K562 (cell line): Measurements from ENCODE around the gene GLOD4. TPM values are rescaled to one million over a fixed set of nuclear protein-coding genes. Genes with fewer than 3 reads are reported as not detected.
"Not testable (repeated sequence)": the region's sequence is repeated elsewhere in the genome, so short reads cannot be mapped to it uniquely, and the experiment has no call there.

Source experiments
- ATAC-seq: fragments of 200-7000 bp; cut with Tn5 transposase; 3 replicates; pipeline ENCODE4 v1.9.1; 2020; ENCODE audit warnings: moderate library complexity
- BruUV-seq: library from RNA; stranded (reverse); fragments of 400-500 nt; replicated peaks from 2 replicates; lab custom pipeline; 2021; lab: Mats Ljungman, UMichigan
- CTCF ChIA-PET: fragments of 300-600 bp; formaldehyde crosslinking; extraction: SDS; loops from one replicate; lab custom pipeline; 2021; ENCODE audit warnings: low intra/inter-chr PET ratio; lab: Yijun Ruan, JAX
- POLR2A ChIA-PET: fragments of 300-600, 350-650 bp; sonication (Branson Sonifier 250); formaldehyde crosslinking; extraction: SDS; loops from one replicate; lab custom pipeline; 2021; ENCODE audit warnings: antibody characterized with exemption, inconsistent platforms; lab: Yijun Ruan, JAX
- DNase-seq, 4 experiments: peaks; one replicate each; pipeline versions ENCODE4 v3.0.0 to v3.0.0-alpha.2; 2011 to 2018; ENCODE audit warnings: low spot score in 3 of 4, mixed read lengths in 3 of 4; ENCODE audit errors: extremely low read depth in 1 of 4
- FAIRE-seq: peaks from 2 replicates; lab custom pipeline; 2011; peaks lifted over from hg19 to GRCh38; lab: Jason Lieb, UNC
- H2AFZ ChIP-seq: 2 replicates; pipeline ENCODE4 v1.6.0; 2011; ENCODE audit warnings: low read depth, low read length, control low read depth, inconsistent platforms
- H3K27ac ChIP-seq: fragments of 200-600 bp; 3 replicates; pipeline ENCODE4 v1.8.0; 2011; ENCODE audit warnings: low read depth, mild to moderate bottlenecking, control low read depth, inconsistent platforms, low read length, moderate library complexity, mixed read lengths; ENCODE audit errors: extremely low read depth
- H3K27me3 ChIP-seq, 2 experiments: fragments of 300-600 bp in 1 of 2; 2 replicates in 1 of 2; 3 replicates in 1 of 2; pipeline versions ENCODE4 v1.6.0 to v1.8.0; 2011; ENCODE audit warnings: inconsistent platforms in 2 of 2, low read length in 2 of 2, mild to moderate bottlenecking in 1 of 2, mixed read lengths in 1 of 2, moderate library complexity in 1 of 2; ENCODE audit not compliant: control insufficient read depth in 2 of 2, insufficient read depth in 2 of 2
- H3K36me3 ChIP-seq: fragments of 300-600 bp; 3 replicates; pipeline ENCODE4 v1.8.0; 2011; ENCODE audit warnings: mild to moderate bottlenecking, low read length, inconsistent platforms; ENCODE audit not compliant: control insufficient read depth, insufficient read depth
- H3K4me1 ChIP-seq, 2 experiments: fragments of 200-600 bp in 1 of 2; replicated peaks in 1 of 2; 2 replicates in 1 of 2; 3 replicates in 1 of 2; pipeline versions ENCODE4 v1.5.1 to v1.8.0; 2011; ENCODE audit warnings: inconsistent platforms in 2 of 2, low read length in 2 of 2, mild to moderate bottlenecking in 1 of 2, mixed read lengths in 1 of 2, moderate library complexity in 1 of 2; ENCODE audit not compliant: control insufficient read depth in 2 of 2, insufficient read depth in 2 of 2
- H3K4me2 ChIP-seq: 2 replicates; pipeline ENCODE4 v1.6.1; 2011; ENCODE audit warnings: low read length, control low read depth, inconsistent platforms, mixed read lengths; ENCODE audit not compliant: insufficient read depth
- H3K4me3 ChIP-seq: fragments of 200-600 bp; sonication (generic), shearing (Covaris generic); 2 replicates; pipeline ENCODE4 v1.5.1; 2016; ENCODE audit warnings: control low read depth, inconsistent platforms
- H3K79me2 ChIP-seq: fragments of 200-600 bp; 3 replicates; pipeline ENCODE4 v1.8.0; 2011; ENCODE audit warnings: low read length, inconsistent platforms; ENCODE audit not compliant: control insufficient read depth, insufficient read depth
- H3K9ac ChIP-seq, 2 experiments: 2 replicates each; pipeline versions ENCODE4 v1.6.0 to v1.6.1; 2011; ENCODE audit warnings: low read depth in 2 of 2, low read length in 2 of 2, control low read depth in 1 of 2, inconsistent platforms in 1 of 2, mild to moderate bottlenecking in 1 of 2, mixed read lengths in 1 of 2; ENCODE audit not compliant: insufficient read depth in 1 of 2
- H3K9me1 ChIP-seq: one replicate; pipeline ENCODE4 v1.6.0; 2011; ENCODE audit warnings: inconsistent platforms, mild to moderate bottlenecking, low read length, moderate library complexity; ENCODE audit not compliant: control insufficient read depth, insufficient read depth
- H3K9me3 ChIP-seq: replicated peaks from 2 replicates; pipeline ENCODE4 v1.5.1; 2011; ENCODE audit warnings: low read depth, low read length, inconsistent platforms; ENCODE audit not compliant: control insufficient read depth, insufficient read depth
- H4K20me1 ChIP-seq: replicated peaks from 2 replicates; pipeline ENCODE4 v1.6.1; 2011; ENCODE audit warnings: low read length, inconsistent platforms, mixed read lengths; ENCODE audit not compliant: control insufficient read depth, insufficient read depth
- HDAC8 ChIP-seq: fragments of 450-650 bp; IDR thresholded peaks from 2 replicates; pipeline ENCODE4 v1.6.1; 2016; ENCODE audit warnings: mild to moderate bottlenecking, missing genetic modification characterization, moderate library complexity, missing compliant biosample characterization
- HNRNPUL1 ChIP-seq: fragments of 200-400 bp; formaldehyde crosslinking; IDR thresholded peaks from 2 replicates; pipeline ENCODE4 v1.6.1; 2017; ENCODE audit warnings: low read length
- LCOR ChIP-seq: sonication (generic); formaldehyde crosslinking; IDR thresholded peaks from 2 replicates; pipeline ENCODE4 v1.8.0; 2022; ENCODE audit warnings: mild to moderate bottlenecking, missing genetic modification reagents
- MCM5 ChIP-seq: fragments of 450-650 bp; IDR thresholded peaks from 2 replicates; pipeline ENCODE4 v1.6.1; 2016; ENCODE audit warnings: low read depth
- NCOA4 ChIP-seq: fragments of 450-650 bp; IDR thresholded peaks from 2 replicates; pipeline ENCODE4 v1.6.1; 2018; ENCODE audit warnings: mild to moderate bottlenecking; ENCODE audit not compliant: partially characterized antibody
- ZC3H11A ChIP-seq: IDR thresholded peaks from 2 replicates; pipeline ENCODE4 v1.6.1; 2012; ENCODE audit warnings: low read depth, low read length, improper control_type of control experiment
- WGBS: fragments of 100-300 bp; shearing (Covaris generic); methylation state at CpG from one replicate; pipeline ENCODE4 v1.1.6; 2016; ENCODE audit warnings: low coverage, mixed read lengths; ENCODE audit not compliant: insufficient coverage; ENCODE audit errors: missing lambda C conversion rate; 5-methylcytosine and 5-hydroxymethylcytosine counted together
- in situ Hi-C: fragments of 300-500 bp; cut with MboI; formaldehyde crosslinking; loops from 4 replicates; pipeline ENCODE4 v1.15.0; 2018; ENCODE audit warnings: inconsistent platforms, mixed read lengths
- intact Hi-C: fragments of 100-400 bp; cut with micrococcal nuclease; formaldehyde crosslinking; loops from 2 replicates; pipeline ENCODE4 v1.14.2; 2022
- polyA plus RNA-seq, 8 experiments: library from polyadenylated mRNA; depleted of rRNA in 4 of 8; stranded (reverse) in 5 of 8; unstranded in 3 of 8; fragments of >200 nt; fragmentation: Nextera tagmentation in 2 of 8; fragmentation: Illumina TruSeq in 1 of 8; extraction: Ambion mirVana in 2 of 8; extraction: Trizol in 1 of 8; gene quantifications; 2 replicates each; pipeline versions ENCODE4 v1.2.1 to v1.2.3, GENCODE V29; 2011 to 2014; ENCODE audit warnings: inconsistent platforms in 1 of 8, missing spikeins in 1 of 8
- total RNA-seq, 7 experiments: library from RNA; depleted of rRNA in 6 of 7; stranded (reverse); fragments of >200 nt in 6 of 7; fragmentation: Illumina TruSeq in 2 of 7; extraction: Trizol in 2 of 7; gene quantifications; 2 replicates each; pipeline versions ENCODE4 v1.2.1 to v1.2.3, GENCODE V29; 2011 to 2021; ENCODE audit warnings: low replicate concordance in 1 of 7

The GLOD4 gene
- total and polyA plus RNA-seq, 9 of the 15 experiments (the other 6 are each of a cell fraction or from before 2014, with no cell fraction given): 52.0 to 109 (median 64.9) TPM

DNA sequence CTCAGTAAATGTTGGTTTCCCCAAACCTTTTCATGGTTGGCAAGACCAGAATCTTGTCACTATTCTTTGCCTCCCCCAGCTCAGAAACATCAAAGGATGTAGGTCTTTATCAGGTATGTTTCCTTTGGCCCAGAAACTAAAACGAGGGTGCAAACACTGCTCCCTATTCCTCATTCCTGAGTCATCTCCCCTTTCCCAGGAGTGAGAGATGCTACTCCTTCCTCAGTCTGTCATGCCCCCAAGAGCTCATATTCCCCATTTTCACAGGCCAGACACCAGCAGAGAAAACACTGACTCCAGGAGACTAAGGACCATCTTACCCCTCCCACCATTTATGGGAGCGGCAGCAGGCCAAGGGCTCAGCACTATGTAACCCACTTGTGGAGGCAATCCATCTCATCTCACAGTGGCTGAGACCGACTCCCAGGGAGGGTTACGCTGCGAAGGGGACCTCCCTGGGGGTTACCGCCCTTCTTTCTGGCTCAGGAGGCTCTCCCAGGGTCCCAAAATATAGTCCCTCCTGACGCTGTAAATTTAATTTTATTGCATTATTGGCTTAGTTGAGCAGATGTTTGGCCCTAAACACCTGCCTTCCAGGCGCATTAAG is 31.5 kb downstream of the GLOD4 start:
- DNase-seq (peak in 2 of 4 experiments; percentile 9 to 14), ATAC-seq (peak; percentile 9; the same call in 1 of the 3 replicates)
- peaks cover 8% of the 10 kb centered on the region; the same call in 1 of the 2 replicates for H4K20me1 ChIP-seq
- H3K4me2 ChIP-seq: peak overlapping the region; percentile 91
- intact Hi-C loops: no loop called here
- ChIA-PET POLR2A (interaction anchor here (0.9 to 1.2 kb wide), 2 partner anchors 8 to 13 kb away, joined by 3 to 9 read pairs; no protein-coding TSS in a partner anchor), CTCF (no interaction called here)
- no TSS peak for BruUV-seq
- no peaks in the 10 kb centered on the region for H3K9me1 ChIP-seq
- 9% methylated on average over 5 of the region's 8 CpGs for WGBS
- TF ChIP-seq MCM5 (no peak), HNRNPUL1 (no peak), HDAC8 (no peak), LCOR (CRISPR knock-in tag) (no peak), NCOA4 (no peak)
- TF ChIP-seq, all 486 proteins: peak for 0
- H3K9ac ChIP-seq: peak overlapping the region; percentile 90 to 96
- H3K4me3 ChIP-seq: peak overlapping the region; percentile 74
- H3K79me2 ChIP-seq: peaks cover 52% of the 10 kb centered on the region
- peaks cover 10 to 13% of the 10 kb centered on the region in 2 experiments; a peak in 3 of 5 replicates for H3K4me1 ChIP-seq
- no peak overlapping the region for H2AFZ ChIP-seq
- H3K36me3 ChIP-seq: peaks cover 42% of the 10 kb centered on the region
- in situ Hi-C loops: no loop called here
- peak overlapping the region; percentile 91; the same call in 1 of the 3 replicates for H3K27ac ChIP-seq
- no peaks in the 10 kb centered on the region for H3K9me3 ChIP-seq
- H3K27me3 ChIP-seq: no peaks in the 10 kb centered on the region
- no peak for FAIRE-seq

DNA sequence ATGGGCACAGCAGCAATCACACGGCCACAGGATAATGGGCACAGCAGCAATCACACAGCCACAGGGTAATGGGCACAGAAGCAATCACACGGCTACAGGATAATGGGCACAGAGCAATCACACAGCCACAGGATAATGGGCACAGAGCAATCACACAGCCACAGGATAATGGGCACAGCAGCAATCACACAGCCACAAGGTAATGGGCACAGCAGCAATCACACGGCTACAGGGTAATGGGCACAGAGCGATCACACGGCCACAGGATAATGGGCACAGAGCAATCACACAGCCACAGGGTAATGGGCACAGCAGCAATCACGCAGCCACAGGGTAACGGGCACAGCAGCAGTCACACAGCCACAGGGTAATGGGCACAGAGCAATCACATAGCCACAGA is 32.7 kb downstream of the GLOD4 start:
- CTCF ChIA-PET, FAIRE-seq: not testable (repeated sequence)

DNA sequence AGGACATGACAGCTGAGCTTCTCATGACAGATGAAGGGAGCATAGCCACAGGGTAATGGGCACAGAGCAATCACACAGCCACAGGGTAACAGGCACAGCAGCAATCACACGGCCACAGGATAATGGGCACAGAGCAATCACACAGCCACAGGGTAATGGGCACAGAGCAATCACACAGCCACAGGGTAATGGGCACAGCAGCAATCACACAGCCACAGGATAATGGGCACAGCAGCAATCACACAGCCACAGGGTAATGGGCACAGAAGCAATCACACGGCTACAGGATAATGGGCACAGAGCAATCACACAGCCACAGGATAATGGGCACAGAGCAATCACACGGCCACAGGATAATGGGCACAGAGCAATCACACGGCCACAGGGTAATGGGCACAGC is 33.5 kb downstream of the GLOD4 start:
- 100% methylated on average over 1 of the region's 4 CpGs for WGBS
- Histone ChIP-seq H3K4me1 (peaks cover 10 to 16% of the 10 kb centered on the region in 2 experiments; a peak in 3 of 5 replicates), H4K20me1 (peaks cover 23% of the 10 kb centered on the region), H3K79me2 (peaks cover 64% of the 10 kb centered on the region), H3K36me3 (peaks cover 61% of the 10 kb centered on the region)
- H3K27ac ChIP-seq, H3K4me3 ChIP-seq, H3K9me1 ChIP-seq, CTCF ChIA-PET, H3K4me2 ChIP-seq, DNase-seq, BruUV-seq, ATAC-seq, in situ Hi-C loops, H3K27me3 ChIP-seq, intact Hi-C loops, H3K9ac ChIP-seq, H3K9me3 ChIP-seq, H2AFZ ChIP-seq, FAIRE-seq: not testable (repeated sequence)
- POLR2A ChIA-PET: interaction anchor here (0.7 kb wide), 1 partner anchor 10 kb away, joined by 3 read pairs; no protein-coding TSS in a partner anchor

More for the DNA sequence above, 32.7 kb downstream of the GLOD4 start:
- H3K9me3 ChIP-seq, ATAC-seq, POLR2A ChIA-PET, BruUV-seq, H3K27ac ChIP-seq, H3K4me3 ChIP-seq, DNase-seq, intact Hi-C loops, H2AFZ ChIP-seq, H3K9me1 ChIP-seq, H3K27me3 ChIP-seq, in situ Hi-C loops: not testable (repeated sequence)
- H3K36me3 ChIP-seq: peaks cover 54% of the 10 kb centered on the region
- peak overlapping the region; percentile 91; the same call in 1 of the 2 replicates for H3K4me2 ChIP-seq
- H3K9ac ChIP-seq: peak overlapping the region in 1 of 2 experiments; percentile 65; a peak in 1 of 4 replicates
- peaks cover 18% of the 10 kb centered on the region for H4K20me1 ChIP-seq
- peaks cover 64% of the 10 kb centered on the region for H3K79me2 ChIP-seq
- TF ChIP-seq ZC3H11A: peak; percentile 82; the same call in 1 of the 2 replicates
- TF ChIP-seq, all 486 proteins: peak for 1; not testable (repeated sequence) for 485
- peaks cover 10 to 16% of the 10 kb centered on the region in 2 experiments; a peak in 3 of 5 replicates for H3K4me1 ChIP-seq
- WGBS: 100% methylated on average over 1 of the region's 7 CpGs
